ENCODE results near the gene NR1H4. TPM values are rescaled to one million over a fixed set of nuclear protein-coding genes. Genes with fewer than 3 reads are reported as not detected.
A peak's percentile ranks its signal among the peaks of the same experiment; 100 is the strongest.

The NR1H4 gene
- total and polyA plus RNA-seq, 2 experiments from 2014 or later = not detected

GRCh38 chr12:100434177-100434576, 39.5 kb upstream of the NR1H4 start:
- no peaks in the 10 kb centered on the region for H3K36me3 Mint-ChIP-seq (ENCODE audit: low read depth)
- H2AFZ ChIP-seq = peak overlapping the region; percentile 38; the same call in 1 of the 2 replicates
- H3K27ac ChIP-seq (ENCODE audit: low read depth) = no peak overlapping the region
- DNase-seq (ENCODE audit: low spot score) (no peak), ATAC-seq (no peak)
- H3K27ac Mint-ChIP-seq = no peak overlapping the region
- H3K79me2 ChIP-seq (replicated peaks; ENCODE audit: insufficient read depth) = no peaks in the 10 kb centered on the region
- H3K27me3 ChIP-seq (ENCODE audit: insufficient read depth) = no peaks in the 10 kb centered on the region
- H3K4me1 ChIP-seq (ENCODE audit: insufficient read depth) = no peaks in the 10 kb centered on the region
- no peaks in the 10 kb centered on the region for H4K20me1 ChIP-seq (replicated peaks; ENCODE audit: insufficient read depth)
- no peaks in the 10 kb centered on the region for H3F3A ChIP-seq (replicated peaks; ENCODE audit: low read depth)
- H3K9me3 Mint-ChIP-seq = no peaks in the 10 kb centered on the region
- H3K4me3 ChIP-seq = no peak overlapping the region
- no peak overlapping the region for H3K4me2 ChIP-seq
- peaks cover 5% of the 10 kb centered on the region; the same call in 1 of the 2 replicates for H3K9me2 ChIP-seq (ENCODE audit: insufficient read depth)
- no peaks in the 10 kb centered on the region for H3K36me3 ChIP-seq (ENCODE audit: insufficient read depth)
- no peaks in the 10 kb centered on the region for H3K4me1 Mint-ChIP-seq
- no peak for TF ChIP-seq STAT1 (IDR thresholded peaks at IDR 0.05; ENCODE audit: unreplicated experiment)
- no peak for TF ChIP-seq POLR2AphosphoS5 (IDR thresholded peaks at IDR 0.05; ENCODE audit: low read depth)
- no peak for TF ChIP-seq REST (IDR thresholded peaks at IDR 0.05; ENCODE audit: unreplicated experiment)
- no peak for TF ChIP-seq EZH2phosphoT487 (IDR thresholded peaks at IDR 0.05; ENCODE audit: unreplicated experiment)
- no peak for TF ChIP-seq EZH2 (IDR thresholded peaks at IDR 0.05; ENCODE audit: low read depth, unreplicated experiment)
- TF ChIP-seq NANOG (IDR thresholded peaks at IDR 0.05; ENCODE audit: borderline replicate concordance) = no peak
- no peak for TF ChIP-seq ZNF331 (CRISPR knock-in tag; IDR thresholded peaks at IDR 0.05; ENCODE audit: low read depth)
- no peak for TF ChIP-seq CTCF (conservative IDR thresholded peaks at IDR 0.05; ENCODE audit: low read depth in 2 of 2)
- no peak for TF ChIP-seq ZNF462 (CRISPR knock-in tag; IDR thresholded peaks at IDR 0.05)
- no peak for TF ChIP-seq CREB1 (CRISPR knock-in tag; IDR thresholded peaks at IDR 0.05; ENCODE audit: low read depth)
- TF ChIP-seq ZNF114 (CRISPR knock-in tag; IDR thresholded peaks at IDR 0.05) = no peak
- TF ChIP-seq JUNB (IDR thresholded peaks at IDR 0.05; ENCODE audit: unreplicated experiment) = no peak
- TF ChIP-seq ETS1 (IDR thresholded peaks at IDR 0.05) = no peak
- H3K27me3 Mint-ChIP-seq (ENCODE audit: insufficient read depth, low read depth, poor library complexity) = peaks cover 2% of the 10 kb centered on the region
- H3K4me3 Mint-ChIP-seq = no peak overlapping the region
